Thyroid gland (tissue), 4 donors: ENCODE data around the gene TNFRSF12A.

Source experiments
- CTCF ChIP-seq, 6 experiments: fragments of 200-600 bp in 3 of 6; fragments of 450-650 bp in 3 of 6; sonication (generic) in 3 of 6; IDR thresholded peaks; one replicate each; pipeline ENCODE4 v1.5.1; 2016 to 2019; ENCODE audit warnings: antibody characterized with exemption in 6 of 6, mild to moderate bottlenecking in 2 of 6, inconsistent platforms in 1 of 6, moderate library complexity in 1 of 6
- POLR2A ChIP-seq, 2 donors: fragments of 450-650 bp; IDR thresholded peaks; one replicate each; pipeline ENCODE4 v1.6.1; 2017; ENCODE audit warnings: antibody characterized with exemption in 2 of 2, mild to moderate bottlenecking in 2 of 2, moderate library complexity in 1 of 2

- TF ChIP-seq CTCF (IDR thresholded peaks at IDR 0.05): no peak
- TF ChIP-seq POLR2A (IDR thresholded peaks at IDR 0.05): no peak
Measured at GRCh38 chr16:2971985-2972784, 48.0 kb upstream of the TNFRSF12A start.
